ENCODE data around the gene ITGBL1.

- no peak for TF ChIP-seq CTCF (conservative IDR thresholded peaks at IDR 0.05; ENCODE audit: low read depth, low read length)
- no peak for TF ChIP-seq EZH2phosphoT487 (IDR thresholded peaks at IDR 0.05; ENCODE audit: borderline replicate concordance, low read length)
Measured at GRCh38 chr13:101417501-101417900, 35.0 kb upstream of the ITGBL1 start.
